Gastrocnemius medialis (tissue), 4 donors: ENCODE results near the gene SLC15A3.

Experiments used
- POLR2A ChIP-seq, 2 donors: fragments of 450-650 bp; IDR thresholded peaks; one replicate each; pipeline ENCODE4 v1.6.1; 2017; ENCODE audit warnings: antibody characterized with exemption in 2 of 2, mild to moderate bottlenecking in 2 of 2, moderate library complexity in 2 of 2
- TF ChIP-seq, protein P1 (sequence below), 5 experiments: fragments of 450-650 bp in 3 of 5; fragments of 200-600 bp in 2 of 5; sonication (generic) in 2 of 5; IDR thresholded peaks in 4 of 5; conservative IDR thresholded peaks in 1 of 5; 1 replicate in 4 of 5; 2 replicates in 1 of 5; pipeline ENCODE4 v1.5.1; 2016 to 2019; ENCODE audit warnings: antibody characterized with exemption in 5 of 5, mild to moderate bottlenecking in 3 of 5, moderate library complexity in 3 of 5

DNA sequence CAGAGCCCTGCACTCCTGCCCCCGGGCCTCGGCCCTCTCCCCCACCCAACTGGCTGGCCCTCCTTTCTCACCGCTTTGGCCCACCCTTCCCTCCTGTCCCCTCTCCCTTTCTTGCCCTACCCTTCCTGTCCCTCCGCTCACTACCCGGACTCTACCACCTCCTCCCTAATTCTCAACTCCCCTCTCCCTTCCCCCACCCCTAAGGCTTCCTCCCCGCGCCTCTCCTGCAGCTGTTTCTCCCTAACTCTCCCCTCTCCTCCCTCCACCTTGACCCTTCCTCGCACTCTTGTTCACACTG is 421 bp downstream of the SLC15A3 start:
- TF ChIP-seq, protein P1, sequence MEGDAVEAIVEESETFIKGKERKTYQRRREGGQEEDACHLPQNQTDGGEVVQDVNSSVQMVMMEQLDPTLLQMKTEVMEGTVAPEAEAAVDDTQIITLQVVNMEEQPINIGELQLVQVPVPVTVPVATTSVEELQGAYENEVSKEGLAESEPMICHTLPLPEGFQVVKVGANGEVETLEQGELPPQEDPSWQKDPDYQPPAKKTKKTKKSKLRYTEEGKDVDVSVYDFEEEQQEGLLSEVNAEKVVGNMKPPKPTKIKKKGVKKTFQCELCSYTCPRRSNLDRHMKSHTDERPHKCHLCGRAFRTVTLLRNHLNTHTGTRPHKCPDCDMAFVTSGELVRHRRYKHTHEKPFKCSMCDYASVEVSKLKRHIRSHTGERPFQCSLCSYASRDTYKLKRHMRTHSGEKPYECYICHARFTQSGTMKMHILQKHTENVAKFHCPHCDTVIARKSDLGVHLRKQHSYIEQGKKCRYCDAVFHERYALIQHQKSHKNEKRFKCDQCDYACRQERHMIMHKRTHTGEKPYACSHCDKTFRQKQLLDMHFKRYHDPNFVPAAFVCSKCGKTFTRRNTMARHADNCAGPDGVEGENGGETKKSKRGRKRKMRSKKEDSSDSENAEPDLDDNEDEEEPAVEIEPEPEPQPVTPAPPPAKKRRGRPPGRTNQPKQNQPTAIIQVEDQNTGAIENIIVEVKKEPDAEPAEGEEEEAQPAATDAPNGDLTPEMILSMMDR (IDR thresholded peaks at IDR 0.05 in 4 of 5, conservative IDR thresholded peaks at IDR 0.05 in 1 of 5) = no peak
- TF ChIP-seq POLR2A (IDR thresholded peaks at IDR 0.05) = no peak
